Activated CD8-positive, alpha-beta T cell treated with anti-CD3 and anti-CD28 coated beads, Interleukin-2, amount 10 ng/mL, durations not matched to agents 7 days and 5 days (primary cell): Measurements from ENCODE around the gene TOR1B. TPM values are rescaled to one million over a fixed set of nuclear protein-coding genes. Genes with fewer than 3 reads are reported as not detected.

ENCODE experiments used
- ATAC-seq: fragments of 150-1000 bp; cut with Tn5 transposase; one replicate; pipeline ENCODE4 v1.10.0; 2021; ENCODE audit warnings: moderate library complexity
- CTCF ChIA-PET: fragments of 350-600 bp; sonication (Branson Sonifier 250); formaldehyde crosslinking; loops from one replicate; lab custom pipeline; 2021; ENCODE audit warnings: antibody characterized with exemption; lab: Charles Lee
- POLR2A ChIA-PET: fragments of 350-600 bp; sonication (Branson Sonifier 250); formaldehyde crosslinking; loops from one replicate; lab custom pipeline; 2021; ENCODE audit warnings: antibody characterized with exemption; lab: Charles Lee
- DNase-seq: peaks from one replicate; pipeline ENCODE4 v3.0.0-alpha.2; 2020
- H3K27ac Mint-ChIP-seq: one replicate; pipeline ENCODE4 v1.8.0; 2021; ENCODE audit warnings: mild to moderate bottlenecking, mixed read lengths
- H3K27me3 Mint-ChIP-seq: one replicate; pipeline ENCODE4 v1.8.0; 2021; ENCODE audit warnings: low read depth, mixed read lengths
- H3K36me3 Mint-ChIP-seq: one replicate; pipeline ENCODE4 v1.8.0; 2021; ENCODE audit warnings: low read depth, mixed read lengths
- H3K4me1 Mint-ChIP-seq: one replicate; pipeline ENCODE4 v1.8.0; 2021; ENCODE audit warnings: low read depth, mixed read lengths
- H3K4me3 Mint-ChIP-seq: one replicate; pipeline ENCODE4 v1.8.0; 2021; ENCODE audit warnings: mild to moderate bottlenecking, mixed read lengths
- H3K9me3 Mint-ChIP-seq: one replicate; pipeline ENCODE4 v1.8.0; 2022; ENCODE audit warnings: mixed read lengths; ENCODE audit not compliant: insufficient read depth
- total RNA-seq, 2 experiments: library from RNA; stranded (reverse); gene quantifications; one replicate each; pipeline ENCODE4 v1.2.3, GENCODE V29; 2021

Gene TOR1B
- total RNA-seq, 2 experiments from 2014 or later = 22.1 to 24.4 TPM

DNA sequence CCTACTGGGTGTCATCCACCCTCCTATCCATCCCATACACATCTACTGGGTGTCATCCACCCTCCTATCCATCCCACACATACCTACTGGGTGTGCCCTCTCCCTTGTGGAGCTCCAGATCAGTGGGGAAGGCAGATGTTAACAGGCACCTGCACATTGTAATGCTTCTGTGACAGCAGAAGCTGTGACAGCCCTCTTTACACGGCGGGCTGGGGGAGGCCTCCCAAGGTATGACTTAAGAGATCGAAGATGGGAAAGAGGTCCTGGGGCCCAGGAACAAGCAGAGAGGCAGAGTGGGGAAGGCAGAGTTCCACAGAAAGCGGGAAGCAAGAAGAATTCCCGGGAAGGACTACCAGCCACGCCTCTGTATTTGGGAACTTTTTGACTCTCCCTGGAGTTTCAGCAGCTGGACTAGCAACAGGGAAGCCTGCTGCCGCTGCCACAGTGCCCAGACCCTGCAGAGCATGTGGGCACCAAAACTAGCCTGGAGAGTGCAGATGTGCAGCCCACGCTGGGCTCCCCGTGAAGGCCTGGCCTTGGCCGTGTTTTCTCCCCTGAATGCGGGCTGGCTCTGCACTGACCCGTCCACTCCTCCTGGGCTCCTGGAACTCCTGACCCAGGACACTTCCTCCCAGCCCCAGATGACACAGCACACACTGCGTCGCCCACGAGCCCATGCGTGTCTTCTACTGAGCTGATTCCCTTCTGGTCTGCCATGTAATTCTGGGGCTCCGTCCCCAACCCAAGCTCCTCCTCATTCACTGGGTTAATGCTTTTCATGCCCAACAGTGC, 11.6 kb downstream of the TOR1B start:
- Mint-ChIP-seq H3K4me1 (peaks cover 19% of the 10 kb centered on the region), H3K27ac (no peak overlapping the region), H3K36me3 (peaks cover 74% of the 10 kb centered on the region), H3K27me3 (no peaks in the 10 kb centered on the region), H3K4me3 (no peak overlapping the region), H3K9me3 (no peaks in the 10 kb centered on the region)
- ChIA-PET CTCF (no interaction called here), POLR2A (no interaction called here)
- no peak for DNase-seq
- ATAC-seq = no peak

GRCh38 chr9:129815278-129815677, 12.3 kb downstream of the TOR1B start:
- CTCF ChIA-PET = no interaction called here
- Mint-ChIP-seq H3K27me3 (no peaks in the 10 kb centered on the region), H3K9me3 (no peaks in the 10 kb centered on the region), H3K27ac (no peak overlapping the region), H3K36me3 (peaks cover 67% of the 10 kb centered on the region), H3K4me1 (peaks cover 13% of the 10 kb centered on the region), H3K4me3 (no peak overlapping the region)
- POLR2A ChIA-PET = no interaction called here
- DNase-seq = no peak
- no peak for ATAC-seq

- peaks cover 19% of the 10 kb centered on the region for H3K4me1 Mint-ChIP-seq
These were observed 13.8 kb downstream of the TOR1B start for GRCh38 chr9:129816501-129817435.

DNA sequence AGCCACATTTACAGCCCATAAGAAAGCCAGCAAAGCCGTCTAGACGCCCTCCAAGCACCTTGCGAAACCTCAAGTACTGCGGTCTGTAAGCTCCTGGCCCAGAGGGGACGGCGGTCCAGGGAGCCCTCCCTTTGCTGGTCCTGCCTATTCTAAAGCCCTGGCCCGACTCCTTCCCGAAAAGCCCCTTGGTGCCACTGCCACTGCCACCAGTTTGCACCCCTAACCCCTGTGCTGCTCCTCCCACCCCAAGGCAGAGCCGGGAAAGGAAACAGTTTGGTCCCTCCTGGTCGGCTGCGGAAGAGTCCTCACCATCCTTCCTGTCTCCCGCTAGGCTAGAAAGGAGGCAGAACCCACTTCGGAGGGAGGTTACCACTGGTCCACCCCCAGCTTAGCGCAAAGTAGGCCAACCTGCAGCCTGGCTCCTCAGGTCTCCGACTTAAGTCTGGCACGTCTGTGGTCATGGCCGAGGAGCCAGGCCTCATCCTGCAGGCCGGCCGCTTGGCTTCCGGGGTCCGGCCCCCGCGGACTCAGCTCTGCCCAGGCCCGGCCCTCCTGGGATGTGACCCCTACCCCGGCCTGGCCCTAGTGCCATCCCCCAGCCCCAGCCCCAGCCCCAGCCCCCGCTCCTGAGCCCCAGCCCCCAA, 20.0 kb downstream of the TOR1B start:
- ChIA-PET CTCF (no interaction called here), POLR2A (interaction anchor here (0.5 to 2.2 kb wide), 3 partner anchors 12 to 223 kb away, joined by 3 to 13 read pairs (median 4); partner anchors contain the start of genes C9orf78 and USP20)
- Mint-ChIP-seq H3K27ac (peak overlapping the region; percentile 80), H3K9me3 (no peaks in the 10 kb centered on the region), H3K4me1 (peaks cover 25% of the 10 kb centered on the region), H3K27me3 (no peaks in the 10 kb centered on the region), H3K36me3 (peaks cover 35% of the 10 kb centered on the region), H3K4me3 (peak overlapping the region; percentile 86)
- ATAC-seq (peak; percentile 31), DNase-seq (peak; percentile 57)

More at GRCh38 chr9:129816501-129817435, 13.8 kb downstream of the TOR1B start:
- no peak for DNase-seq
- Mint-ChIP-seq H3K27ac (peak overlapping the region; percentile 46), H3K4me3 (no peak overlapping the region), H3K9me3 (no peaks in the 10 kb centered on the region), H3K27me3 (no peaks in the 10 kb centered on the region), H3K36me3 (peaks cover 59% of the 10 kb centered on the region)
- ATAC-seq = no peak
- ChIA-PET CTCF (no interaction called here), POLR2A (no interaction called here)

- CTCF ChIA-PET = no interaction called here
- H3K4me1 Mint-ChIP-seq = peaks cover 27% of the 10 kb centered on the region
- no peaks in the 10 kb centered on the region for H3K27me3 Mint-ChIP-seq
- POLR2A ChIA-PET = interaction anchor here (2.2 kb wide), 1 partner anchor 12 kb away, joined by 13 read pairs; the partner anchor contains the start of genes C9orf78 and USP20
- H3K9me3 Mint-ChIP-seq = no peaks in the 10 kb centered on the region
- ATAC-seq (peak; percentile 50), DNase-seq (no peak)
- H3K27ac Mint-ChIP-seq = peak overlapping the region; percentile 80
- peak overlapping the region; percentile 86 for H3K4me3 Mint-ChIP-seq
- H3K36me3 Mint-ChIP-seq = peaks cover 35% of the 10 kb centered on the region
These were observed 20.6 kb downstream of the TOR1B start for GRCh38 chr9:129823542-129823934.

- Mint-ChIP-seq H3K36me3 (peaks cover 35% of the 10 kb centered on the region), H3K9me3 (no peaks in the 10 kb centered on the region), H3K27me3 (no peaks in the 10 kb centered on the region), H3K4me3 (peak within 1 kb of the TSS; percentile 86), H3K27ac (peak within 1 kb of the TSS; percentile 80), H3K4me1 (peaks cover 27% of the 10 kb centered on the region)
- DNase-seq (peak; percentile 96), ATAC-seq (peak; percentile 90)
- ChIA-PET CTCF (no interaction called here), POLR2A (interaction anchor here (1.3 to 2.2 kb wide), 2 partner anchors 11 to 12 kb away, joined by 4 to 13 read pairs; partner anchors contain the start of genes C9orf78 and USP20)
These were observed 21.1 kb downstream of the TOR1B start, which contains the start of gene TOR1A for GRCh38 chr9:129823935-129824601. TOR1A (minus strand) TSS chr9:129824136; CDS start chr9:129824085, 51 bp downstream.

DNA sequence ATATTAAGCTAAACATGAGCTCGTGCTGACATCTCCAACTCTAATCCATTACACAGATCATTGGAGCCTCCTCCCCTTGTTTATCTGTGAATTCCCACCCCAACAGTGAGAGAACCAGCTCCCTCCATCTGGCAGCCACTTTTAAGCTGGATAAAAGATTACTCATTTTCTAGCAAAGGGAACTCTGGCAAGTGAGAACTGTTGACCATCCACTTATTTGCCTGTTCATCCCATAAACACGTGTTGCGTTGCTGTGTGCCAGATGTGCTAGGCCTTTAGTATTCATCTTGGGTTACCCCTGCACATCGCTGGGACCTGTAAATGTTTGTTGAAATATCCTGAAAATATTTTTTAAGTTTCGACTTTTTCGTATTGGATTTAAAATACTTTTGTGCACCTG, 23.4 kb downstream of the TOR1B start:
- H3K27ac Mint-ChIP-seq = no peak overlapping the region
- ATAC-seq = no peak
- H3K27me3 Mint-ChIP-seq = no peaks in the 10 kb centered on the region
- H3K9me3 Mint-ChIP-seq = no peaks in the 10 kb centered on the region
- H3K4me1 Mint-ChIP-seq = peaks cover 23% of the 10 kb centered on the region
- DNase-seq = no peak
- CTCF ChIA-PET = interaction anchor here (1.2 to 1.6 kb wide), 3 partner anchors 8 to 42 kb away, joined by 3 read pairs; no protein-coding TSS in a partner anchor
- no peak overlapping the region for H3K4me3 Mint-ChIP-seq
- H3K36me3 Mint-ChIP-seq = peaks cover 52% of the 10 kb centered on the region
- POLR2A ChIA-PET = interaction anchor here (0.7 to 1.3 kb wide), 3 partner anchors 8 to 59 kb away, joined by 3 read pairs; partner anchors contain the start of genes C9orf78 and USP20

DNA sequence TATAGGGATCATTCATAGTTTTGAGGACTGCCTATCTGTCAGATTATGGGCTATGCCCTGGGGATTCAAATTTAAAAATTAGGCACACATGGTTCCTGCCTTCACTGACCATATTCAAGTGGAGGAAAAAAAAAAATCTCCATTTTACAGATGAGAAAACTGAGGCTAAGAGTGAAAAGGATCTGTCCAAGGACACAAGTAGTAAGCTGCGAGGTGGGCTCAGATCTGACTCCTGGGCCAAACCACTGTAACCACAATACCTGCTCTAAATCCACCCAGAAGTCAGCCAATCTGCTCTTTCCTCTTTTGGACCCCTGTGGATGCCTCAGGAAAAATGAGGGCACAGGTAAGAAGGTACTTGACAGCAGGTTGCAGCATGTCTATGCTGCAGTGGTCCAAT, 23.8 kb downstream of the TOR1B start:
- DNase-seq (no peak), ATAC-seq (no peak)
- H3K4me1 Mint-ChIP-seq = peaks cover 22% of the 10 kb centered on the region
- POLR2A ChIA-PET = interaction anchor here (1.0 kb wide), 1 partner anchor 8 kb away, joined by 3 read pairs; the partner anchor contains the start of genes C9orf78 and USP20
- H3K27me3 Mint-ChIP-seq = no peaks in the 10 kb centered on the region
- H3K36me3 Mint-ChIP-seq = peaks cover 53% of the 10 kb centered on the region
- CTCF ChIA-PET = interaction anchor here (1.2 to 1.6 kb wide), 2 partner anchors 8 to 42 kb away, joined by 3 read pairs; no protein-coding TSS in a partner anchor
- H3K27ac Mint-ChIP-seq = no peak overlapping the region
- H3K4me3 Mint-ChIP-seq = no peak overlapping the region
- H3K9me3 Mint-ChIP-seq = no peaks in the 10 kb centered on the region

DNA sequence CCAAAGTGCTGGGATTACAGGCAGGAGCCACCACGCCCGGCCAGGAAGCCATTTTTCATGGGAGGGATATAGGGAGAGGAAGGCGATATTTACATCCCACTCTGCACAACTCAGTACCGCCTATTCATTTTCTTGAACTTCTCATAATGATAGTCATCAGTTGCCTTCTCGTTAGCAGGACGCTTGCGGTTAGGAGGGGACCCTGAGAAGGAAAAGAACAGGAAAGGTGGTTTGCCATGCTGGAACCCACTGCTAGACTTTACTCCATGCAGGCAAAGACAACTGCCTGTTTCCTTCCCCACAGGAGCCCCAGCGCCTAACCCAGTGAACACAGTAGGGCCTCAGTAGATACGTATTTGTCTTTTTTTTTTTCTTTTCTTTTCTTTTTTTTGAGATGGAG, 25.1 kb downstream of the TOR1B start:
- Mint-ChIP-seq H3K27ac (no peak overlapping the region), H3K27me3 (no peaks in the 10 kb centered on the region), H3K36me3 (peaks cover 47% of the 10 kb centered on the region), H3K4me1 (peaks cover 13% of the 10 kb centered on the region), H3K4me3 (no peak overlapping the region), H3K9me3 (no peaks in the 10 kb centered on the region)
- CTCF ChIA-PET = no interaction called here
- POLR2A ChIA-PET = no interaction called here
- ATAC-seq (no peak), DNase-seq (no peak)

DNA sequence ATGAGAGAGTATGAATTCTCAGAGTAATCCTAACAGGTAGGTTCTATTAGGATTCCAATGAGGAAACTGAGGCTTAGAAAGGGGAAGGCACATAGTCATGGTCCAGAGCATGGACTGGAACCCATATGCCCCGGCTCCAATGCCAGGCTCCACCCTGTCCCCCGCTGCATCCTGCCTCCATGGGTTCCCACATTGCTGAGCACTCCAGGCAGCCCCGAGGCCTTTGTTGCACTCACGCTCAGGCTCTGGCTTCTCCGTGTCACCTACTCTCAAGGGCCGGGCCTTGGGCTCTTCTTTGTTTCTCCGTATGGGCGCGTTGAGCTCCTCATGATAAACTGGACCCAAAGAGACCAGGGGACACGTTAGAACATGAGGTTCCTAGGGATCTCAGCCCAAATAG, 26.0 kb downstream of the TOR1B start:
- H3K27me3 Mint-ChIP-seq = no peaks in the 10 kb centered on the region
- DNase-seq (no peak), ATAC-seq (no peak)
- H3K4me1 Mint-ChIP-seq = peaks cover 21% of the 10 kb centered on the region
- H3K4me3 Mint-ChIP-seq = no peak overlapping the region
- peaks cover 54% of the 10 kb centered on the region for H3K36me3 Mint-ChIP-seq
- no peaks in the 10 kb centered on the region for H3K9me3 Mint-ChIP-seq
- no peak overlapping the region for H3K27ac Mint-ChIP-seq
- ChIA-PET CTCF (interaction anchor here (1.0 kb wide), 1 partner anchor 36 kb away, joined by 3 read pairs; no protein-coding TSS in a partner anchor), POLR2A (no interaction called here)
